A673 (cell line): ENCODE results near the gene SAT1. TPM values are rescaled to one million over a fixed set of nuclear protein-coding genes. Genes with fewer than 3 reads are reported as not detected.

Source experiments
- BruUV-seq: library from RNA; stranded (reverse); fragments of 400-500 nt; replicated peaks from 2 replicates; lab custom pipeline; 2021; lab: Mats Ljungman, UMichigan
- CTCF ChIA-PET: fragments of 300-600 bp; sonication (Branson Sonifier 250); formaldehyde crosslinking; loops from one replicate; lab custom pipeline; 2022; ENCODE audit warnings: antibody characterized with exemption; lab: Charles Lee
- POLR2A ChIA-PET: fragments of 300-600 bp; sonication (Branson Sonifier 250); formaldehyde crosslinking; loops from one replicate; lab custom pipeline; 2022; ENCODE audit warnings: antibody characterized with exemption; ENCODE audit not compliant: low non-redundant PET; lab: Charles Lee
- DNase-seq: peaks from one replicate; pipeline ENCODE4 v3.0.0-alpha.2; 2015; ENCODE audit warnings: low spot score
- H3K27ac ChIP-seq: fragments of 200-600 bp; sonication (generic); 2 replicates; pipeline ENCODE4 v1.5.1; 2016; ENCODE audit warnings: mixed run types, low read depth, mild to moderate bottlenecking, mixed read lengths, antibody characterized with exemption, low read length; ENCODE audit not compliant: poor library complexity, severe bottlenecking
- H3K27me3 ChIP-seq: fragments of 200-600 bp; sonication (generic); replicated peaks from 2 replicates; pipeline ENCODE4 v1.6.1; 2017; ENCODE audit warnings: mixed run types, low read depth, mild to moderate bottlenecking, mixed read lengths, antibody characterized with exemption, low read length; ENCODE audit not compliant: insufficient read depth, poor library complexity
- H3K36me3 ChIP-seq: fragments of 200-600 bp; sonication (generic); 2 replicates; pipeline ENCODE4 v1.6.1; 2016; ENCODE audit warnings: mixed run types, mild to moderate bottlenecking, mixed read lengths, antibody characterized with exemption, low read length; ENCODE audit not compliant: insufficient read depth, poor library complexity, severe bottlenecking
- H3K4me1 ChIP-seq: fragments of 200-600 bp; sonication (generic); 2 replicates; pipeline ENCODE4 v1.6.1; 2017; ENCODE audit warnings: mixed run types, mild to moderate bottlenecking, mixed read lengths, antibody characterized with exemption, low read length; ENCODE audit not compliant: insufficient read depth, poor library complexity, severe bottlenecking
- H3K4me3 ChIP-seq: fragments of 200-600 bp; sonication (generic); 2 replicates; pipeline ENCODE4 v1.5.1; 2016; ENCODE audit warnings: low read depth, mixed run types, mild to moderate bottlenecking, mixed read lengths, low read length; ENCODE audit not compliant: poor library complexity, severe bottlenecking
- H3K9me3 ChIP-seq: fragments of 200-600 bp; sonication (generic); 2 replicates; pipeline ENCODE4 v1.6.1; 2016; ENCODE audit warnings: mixed run types, low read depth, mild to moderate bottlenecking, mixed read lengths, antibody characterized with exemption, low read length; ENCODE audit not compliant: poor library complexity, severe bottlenecking
- CTCF ChIP-seq: fragments of 300-800, 200-600 bp; sonication (generic); conservative IDR thresholded peaks from 2 replicates; pipeline ENCODE4 v1.5.1; 2017; ENCODE audit warnings: low read depth, mild to moderate bottlenecking, antibody characterized with exemption, low read length, moderate library complexity, mixed read lengths
- EZH2 ChIP-seq: fragments of 200-600 bp; sonication (generic); IDR thresholded peaks from 2 replicates; pipeline ENCODE4 v1.6.1; 2017; ENCODE audit warnings: borderline replicate concordance, low read depth, mild to moderate bottlenecking, mixed read lengths, antibody characterized with exemption, low read length; ENCODE audit not compliant: poor library complexity, severe bottlenecking
- intact Hi-C: fragments of 100-400 bp; cut with micrococcal nuclease; formaldehyde crosslinking; loops from one replicate; pipeline ENCODE4 v1.10.0; 2022; ENCODE audit not compliant: unreplicated experiment
- total RNA-seq: library from RNA; stranded (reverse); gene quantifications from 2 replicates; pipeline ENCODE4 v1.2.3, GENCODE V29; 2021

SAT1 gene
- total RNA-seq, 1 experiment from 2014 or later: 21.6 TPM

GRCh38 chrX:23759821-23760220, 23.2 kb upstream of the SAT1 start:
- Histone ChIP-seq H3K27ac (no peak overlapping the region), H3K27me3 (no peaks in the 10 kb centered on the region), H3K4me3 (no peak overlapping the region), H3K36me3 (no peaks in the 10 kb centered on the region), H3K9me3 (no peaks in the 10 kb centered on the region), H3K4me1 (no peaks in the 10 kb centered on the region)
- ChIA-PET POLR2A (no interaction called here), CTCF (no interaction called here)
- no peak for DNase-seq
- TF ChIP-seq EZH2: no peak
- TF ChIP-seq CTCF: no peak
- BruUV-seq: no TSS peak
- intact Hi-C loops: no loop called here

GRCh38 chrX:23764188-23764984, 18.6 kb upstream of the SAT1 start:
- CTCF ChIA-PET: no interaction called here
- H3K27ac ChIP-seq: no peak overlapping the region
- no peaks in the 10 kb centered on the region for H3K9me3 ChIP-seq
- no peak overlapping the region for H3K4me3 ChIP-seq
- TF ChIP-seq CTCF (no peak), EZH2 (no peak)
- no peaks in the 10 kb centered on the region for H3K27me3 ChIP-seq
- POLR2A ChIA-PET: no interaction called here
- BruUV-seq: no TSS peak
- intact Hi-C loops: no loop called here
- DNase-seq: no peak
- H3K4me1 ChIP-seq: no peaks in the 10 kb centered on the region
- H3K36me3 ChIP-seq: no peaks in the 10 kb centered on the region

GRCh38 chrX:23765449-23765848, 17.5 kb upstream of the SAT1 start:
- POLR2A ChIA-PET: no interaction called here
- Histone ChIP-seq H3K27ac (no peak overlapping the region), H3K4me3 (no peak overlapping the region), H3K27me3 (no peaks in the 10 kb centered on the region), H3K4me1 (no peaks in the 10 kb centered on the region), H3K9me3 (no peaks in the 10 kb centered on the region), H3K36me3 (no peaks in the 10 kb centered on the region)
- intact Hi-C loops: no loop called here
- CTCF ChIA-PET: no interaction called here
- no peak for DNase-seq
- TF ChIP-seq EZH2 (no peak), CTCF (no peak)
- no TSS peak for BruUV-seq
